ENCODE results near the gene NDUFV3.
"Not testable (repeated sequence)": the region's sequence is repeated elsewhere in the genome, so short reads cannot be mapped to it uniquely, and the experiment has no call there.

Gene NDUFV3

DNA sequence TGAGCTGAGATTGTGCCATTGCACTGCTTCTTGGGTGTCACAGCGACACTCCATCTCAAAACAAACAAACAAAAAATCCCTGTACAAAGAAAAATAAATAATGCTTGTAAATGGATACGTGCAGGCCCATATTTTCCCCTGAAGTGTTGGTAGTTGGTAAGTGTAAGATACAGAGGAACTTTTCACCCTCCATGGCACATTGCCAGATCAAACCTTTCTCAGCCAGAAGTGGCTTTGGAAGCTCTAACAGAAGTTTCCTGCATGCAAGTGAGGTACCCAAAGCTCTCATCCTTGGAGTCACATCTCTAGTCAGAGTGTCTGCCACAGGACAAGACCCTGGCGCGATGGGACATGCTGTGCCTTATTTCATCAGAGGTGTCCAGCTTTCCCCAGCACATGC, 7.3 kb downstream of the NDUFV3 start:
- DNase-seq (ENCODE audit: low read depth) = no peak

- DNase-seq (ENCODE audit: low read depth) = no peak
Observed at GRCh38 chr21:42903817-42904216, 10.7 kb downstream of the NDUFV3 start.

- no peak for DNase-seq (ENCODE audit: low read depth)
Observed at GRCh38 chr21:42905195-42905594, 12.1 kb downstream of the NDUFV3 start.

DNA sequence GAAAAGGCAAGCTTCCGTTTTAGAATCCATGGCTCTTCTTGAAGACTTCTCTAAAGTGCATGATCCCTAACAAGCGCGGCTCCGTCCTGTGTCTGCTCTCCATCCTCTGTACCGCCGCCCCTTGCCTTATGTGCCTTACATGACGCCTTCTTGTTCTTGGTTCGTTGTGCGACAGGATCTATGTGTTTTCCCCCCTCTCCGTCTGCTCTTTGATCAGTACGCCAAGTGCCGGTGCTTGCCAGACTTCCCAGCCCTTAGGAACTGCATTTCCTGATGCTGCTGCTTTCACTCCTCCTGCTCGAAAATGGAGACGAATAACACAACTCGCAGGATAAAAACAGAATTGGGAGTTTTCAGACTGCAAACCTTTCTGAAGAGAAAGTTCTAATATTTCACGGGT, 13.1 kb downstream of the NDUFV3 start:
- DNase-seq (ENCODE audit: low read depth) = no peak

DNA sequence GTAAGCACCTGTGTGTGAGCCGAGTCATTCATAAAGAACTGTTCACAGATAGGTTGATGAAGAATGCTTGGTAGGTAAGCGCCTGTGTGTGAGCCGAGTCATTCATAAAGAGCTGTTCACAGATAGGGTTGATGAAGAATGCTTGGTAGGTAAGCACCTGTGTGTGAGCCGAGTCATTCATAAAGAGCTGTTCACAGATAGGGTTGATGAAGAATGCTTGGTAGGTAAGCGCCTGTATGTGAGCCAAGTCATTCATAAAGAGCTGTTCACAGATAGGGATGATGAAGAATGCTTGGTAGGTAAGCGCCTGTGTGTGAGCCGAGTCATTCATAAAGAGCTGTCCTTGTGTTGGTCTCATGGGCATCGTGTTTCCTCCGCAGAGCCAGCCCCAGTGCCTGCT, 15.4 kb downstream of the NDUFV3 start:
- DNase-seq (ENCODE audit: low read depth) = not testable (repeated sequence)

DNA sequence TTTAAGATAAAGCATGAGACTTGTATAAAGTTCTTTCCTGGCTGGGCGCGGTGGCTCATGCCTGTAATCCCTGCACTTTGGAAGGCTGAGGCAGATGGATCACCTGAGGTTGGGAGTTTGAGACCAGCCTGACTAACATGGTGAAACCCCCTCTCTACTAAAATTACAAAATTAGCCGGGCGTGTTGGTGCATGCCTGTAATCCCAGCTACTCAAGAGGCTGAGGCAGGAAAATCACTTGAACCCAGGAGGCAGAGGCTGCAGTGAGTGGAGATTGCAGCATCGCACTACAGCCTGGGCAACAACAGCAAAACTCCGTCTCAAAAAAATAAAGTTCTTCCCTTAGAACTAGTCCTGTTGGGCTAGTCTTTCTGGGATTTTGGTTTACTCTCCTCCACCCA, 18.8 kb downstream of the NDUFV3 start:
- not testable (repeated sequence) for DNase-seq (ENCODE audit: low read depth)

DNA sequence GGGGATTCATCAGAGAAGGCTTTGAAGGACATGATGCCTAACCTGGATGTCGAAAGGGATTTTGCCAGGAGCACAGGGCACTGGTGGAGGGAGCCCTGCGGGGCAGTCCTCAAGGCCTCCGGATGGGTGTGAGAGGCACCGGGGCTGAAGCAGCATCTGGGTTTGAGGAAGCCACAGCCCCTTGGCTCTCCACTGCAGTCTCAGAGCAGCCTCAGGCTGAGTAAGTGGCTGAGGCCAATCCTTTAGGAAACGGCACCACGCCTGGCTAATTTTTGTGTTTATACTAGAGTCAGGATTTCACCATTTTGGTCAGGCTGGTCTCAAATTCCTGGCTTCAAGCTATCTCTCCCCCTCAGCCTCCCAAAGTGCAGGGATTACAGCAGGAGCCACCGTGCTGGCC, 20.4 kb downstream of the NDUFV3 start:
- DNase-seq (ENCODE audit: low read depth) = no peak

GRCh38 chr21:42918291-42918690, 25.2 kb downstream of the NDUFV3 start:
- no peak for DNase-seq (ENCODE audit: low read depth)

DNA sequence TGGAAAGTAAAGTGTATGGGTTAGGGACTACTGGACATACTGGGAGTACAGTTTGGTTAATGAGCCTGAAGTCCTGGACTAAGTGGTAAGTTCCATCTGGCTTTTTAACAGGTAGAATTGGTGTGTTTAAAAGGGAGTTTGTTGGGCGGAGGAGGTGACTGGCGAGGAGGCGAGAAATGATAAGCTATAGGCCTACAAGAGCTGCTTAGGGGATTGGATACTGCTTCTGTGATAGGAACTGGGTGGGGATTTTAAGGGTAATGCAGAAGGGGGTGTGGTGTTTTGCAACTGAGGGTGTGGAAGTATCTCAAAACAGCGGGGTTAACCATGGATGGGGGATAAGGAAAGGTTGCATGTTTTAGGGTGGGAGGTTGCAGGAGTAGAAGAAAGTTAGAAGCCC, 28.8 kb downstream of the NDUFV3 start:
- no peak for DNase-seq (ENCODE audit: low read depth)

DNA sequence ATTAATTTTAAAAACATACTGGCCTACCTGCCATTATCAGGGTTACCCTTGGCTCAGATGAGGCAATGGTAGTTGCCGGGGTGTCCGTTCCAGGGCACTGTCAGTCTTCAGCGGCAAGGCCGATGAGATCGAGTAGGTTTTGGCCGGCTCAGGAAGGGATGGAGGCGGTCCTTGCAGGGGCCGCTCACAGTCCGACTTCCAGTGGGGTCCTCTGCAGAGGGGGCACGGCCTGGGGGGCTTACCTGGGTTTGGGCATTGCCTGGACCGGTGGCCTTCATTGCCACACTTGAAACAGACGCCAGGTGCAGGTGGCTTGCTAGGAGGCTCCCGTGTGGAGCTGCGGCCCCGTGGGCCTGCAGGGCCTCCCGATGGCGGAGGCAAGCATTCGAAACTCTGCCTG, 29.8 kb downstream of the NDUFV3 start:
- no peak for DNase-seq (ENCODE audit: low read depth)

DNA sequence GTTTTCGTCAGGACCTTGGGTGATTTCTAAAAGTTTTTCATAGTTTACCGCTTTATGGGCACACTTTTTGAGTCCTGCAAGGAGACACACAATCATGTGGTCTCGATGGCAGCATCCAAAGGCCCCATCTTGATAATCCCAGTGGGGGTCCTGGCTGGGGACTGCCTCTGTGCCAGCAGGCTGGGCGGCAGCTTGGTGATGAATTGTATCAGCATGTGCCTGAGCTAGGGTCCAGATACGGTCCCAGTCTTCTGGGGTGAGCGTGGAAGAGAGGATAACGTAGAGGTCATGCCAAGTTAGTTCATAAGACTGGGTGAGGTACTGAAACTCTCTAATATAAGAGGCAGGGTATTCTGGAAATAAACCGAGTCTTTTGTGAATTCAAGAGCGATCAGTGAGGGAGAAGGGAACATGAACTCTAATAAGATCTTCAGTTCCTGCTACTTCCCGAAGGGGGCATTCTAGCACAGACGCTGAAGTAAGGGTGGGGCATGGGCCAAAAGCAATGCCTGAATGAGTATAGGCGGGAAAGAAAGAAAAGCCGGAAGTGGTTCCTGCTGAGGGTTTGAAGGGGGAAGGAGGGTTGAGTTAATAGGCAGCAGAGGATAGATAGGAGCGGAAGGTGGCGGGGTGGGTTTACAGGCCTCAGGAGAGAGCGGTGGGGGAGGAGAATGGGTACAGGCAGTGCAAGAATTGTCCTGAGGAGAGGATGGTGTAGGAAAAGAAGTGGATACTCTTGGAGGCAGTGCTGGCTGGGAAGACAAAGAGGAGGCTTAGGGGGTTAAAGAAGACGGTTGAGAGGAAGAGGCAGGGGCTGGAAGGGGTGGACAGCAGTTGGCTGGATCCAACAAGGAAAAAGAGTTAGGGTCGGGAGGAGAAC, 30.7 kb downstream of the NDUFV3 start:
- DNase-seq (ENCODE audit: low read depth) = peak; percentile 27

GRCh38 chr21:42924433-42924751, 31.3 kb downstream of the NDUFV3 start:
- DNase-seq (ENCODE audit: low read depth) = no peak

GRCh38 chr21:42925114-42925926, 32.2 kb downstream of the NDUFV3 start, which contains the start of gene ERVH48-1:
Gene ERVH48-1, minus strand, starts transcription at chr21:42925630. Its CDS starts 6,624 bp downstream, at chr21:42919006.
- no peak for DNase-seq (ENCODE audit: low read depth)

- DNase-seq (ENCODE audit: low read depth) = not testable (repeated sequence)
Observed at GRCh38 chr21:42927474-42928200, 34.5 kb downstream of the NDUFV3 start.

- no peak for DNase-seq (ENCODE audit: low read depth)
Observed at GRCh38 chr21:42929969-42930368, 36.9 kb downstream of the NDUFV3 start.

- no peak for DNase-seq (ENCODE audit: low read depth)
Observed at GRCh38 chr21:42931560-42932235, 38.6 kb downstream of the NDUFV3 start.

DNA sequence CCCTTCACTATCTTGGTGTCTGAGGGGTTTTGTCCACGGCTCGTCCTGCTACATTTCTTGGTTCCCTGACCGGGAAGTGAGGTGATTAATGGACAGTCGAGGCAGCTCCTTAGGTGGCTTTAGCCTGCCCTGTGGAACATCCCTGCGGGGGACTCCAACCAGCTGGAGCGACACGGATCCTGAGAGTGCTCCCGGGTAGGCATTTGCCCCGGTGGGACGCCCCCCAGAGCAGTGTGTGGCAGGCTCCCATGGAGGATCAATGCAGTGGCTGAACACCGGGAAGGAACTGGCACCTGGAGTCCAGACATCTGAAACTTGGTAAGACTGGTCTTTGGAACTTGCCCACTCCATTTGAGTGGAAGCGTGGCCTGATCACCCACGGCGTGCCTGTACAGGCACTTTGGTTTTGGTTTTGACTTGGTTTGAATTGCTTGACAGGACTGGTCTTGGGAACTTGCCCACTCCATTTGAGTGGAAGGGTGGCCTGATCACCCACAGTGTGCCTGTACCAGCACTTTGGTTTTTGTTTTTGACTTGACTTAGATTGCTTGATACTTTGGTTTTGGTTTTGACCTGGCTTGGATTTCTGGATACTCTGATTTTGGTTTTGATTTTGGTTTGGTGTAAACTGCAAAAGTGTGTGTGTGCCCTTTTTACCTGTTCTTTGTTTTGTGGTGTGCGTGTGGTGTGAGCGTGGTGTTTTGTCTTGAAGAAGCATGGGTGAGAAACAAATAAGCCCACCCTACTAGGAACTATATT, 39.4 kb downstream of the NDUFV3 start:
- DNase-seq (ENCODE audit: low read depth) = not testable (repeated sequence)

DNA sequence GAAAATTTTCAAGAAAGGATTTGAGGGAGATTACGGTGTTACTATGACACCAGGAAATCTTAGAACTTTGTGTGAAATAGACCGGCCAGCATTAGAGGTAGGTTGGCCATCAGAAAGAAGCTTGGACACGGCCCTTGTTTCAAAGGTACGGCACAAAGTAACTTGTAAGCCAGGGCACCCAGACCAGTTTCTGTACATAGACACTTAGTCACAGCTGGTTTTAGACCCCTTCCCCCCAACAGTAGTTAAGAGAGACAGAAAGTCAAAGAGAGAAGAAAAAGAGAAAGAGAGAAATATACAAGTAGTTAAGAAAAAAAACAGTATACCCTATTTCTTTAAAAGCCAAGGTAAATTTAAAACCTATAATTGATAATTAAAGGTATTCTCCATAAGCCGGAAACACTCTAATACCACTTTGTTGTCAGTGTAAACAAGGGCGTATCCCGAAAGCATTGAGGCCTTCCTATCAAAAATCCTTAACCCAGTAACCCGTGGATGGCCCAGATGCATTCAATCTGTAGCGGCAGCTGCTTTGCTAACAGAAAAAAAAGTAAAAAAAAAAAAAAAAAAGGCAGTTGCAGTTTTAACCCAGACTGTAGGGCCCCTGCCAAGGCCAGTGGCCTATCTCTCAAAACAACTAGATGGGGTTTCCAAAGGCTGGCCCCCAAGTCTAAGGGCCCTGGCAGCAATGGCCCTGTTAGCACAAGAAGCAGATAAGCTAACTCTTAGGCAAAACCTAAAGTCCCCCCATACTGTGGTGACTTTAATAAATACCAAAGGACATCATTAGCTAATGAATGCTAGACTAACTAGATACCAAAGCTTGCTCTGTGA, 40.2 kb downstream of the NDUFV3 start:
- DNase-seq (ENCODE audit: low read depth) = not testable (repeated sequence)

DNA sequence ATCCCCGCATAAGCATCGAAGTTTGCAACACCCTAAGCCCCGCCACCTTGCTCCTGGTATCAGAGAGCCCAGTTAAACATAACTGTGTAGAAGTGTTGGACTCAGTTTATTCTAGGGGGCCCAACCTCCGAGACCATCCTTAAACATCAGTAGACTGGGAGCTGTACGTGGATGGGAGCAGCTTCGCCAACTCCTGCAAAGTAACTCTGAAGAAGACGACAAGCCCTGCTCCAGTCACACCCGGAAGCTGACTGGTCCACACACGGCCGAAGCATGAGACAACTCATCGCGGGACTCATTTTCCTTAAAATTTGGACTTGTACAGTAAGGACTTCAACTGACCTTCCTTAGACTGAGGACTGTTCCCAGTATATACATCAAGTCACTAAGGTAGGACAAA, 40.9 kb downstream of the NDUFV3 start:
- not testable (repeated sequence) for DNase-seq (ENCODE audit: low read depth)

GRCh38 chr21:42936360-42936759, 43.3 kb downstream of the NDUFV3 start:
- not testable (repeated sequence) for DNase-seq (ENCODE audit: low read depth)

Measured in stimulated activated CD8-positive, alpha-beta memory T cell treated with anti-CD3 and anti-CD28 coated beads, Interleukin-7, amount 100 ng/mL, for 24 hours (primary cell).